Neural progenitor cell (in vitro differentiated cells): Measurements from ENCODE around the gene KAZN. TPM values are rescaled to one million over a fixed set of nuclear protein-coding genes. Genes with fewer than 3 reads are reported as not detected.

Source experiments
- DNase-seq: peaks from one replicate; pipeline ENCODE4 v3.0.0-alpha.2; 2016; ENCODE audit warnings: low spot score
- H2AFZ ChIP-seq: fragments of 200-600 bp; sonication (generic); replicated peaks from 2 replicates; pipeline ENCODE4 v1.6.1; 2016; ENCODE audit warnings: antibody characterized with exemption
- H3F3A ChIP-seq: fragments of 200-600 bp; sonication (generic); 2 replicates; pipeline ENCODE4 v1.6.1; 2016; ENCODE audit warnings: antibody characterized with exemption, low read depth
- H3K27ac ChIP-seq: fragments of 200-600 bp; sonication (generic); 2 replicates; pipeline ENCODE4 v1.5.1; 2016; ENCODE audit warnings: mild to moderate bottlenecking
- H3K27me3 ChIP-seq: fragments of 200-600 bp; sonication (generic); 2 replicates; pipeline ENCODE4 v1.6.1; 2016; ENCODE audit warnings: mild to moderate bottlenecking, moderate library complexity
- H3K36me3 ChIP-seq: fragments of 200-600 bp; sonication (generic); 2 replicates; pipeline ENCODE4 v1.5.1; 2016
- H3K4me1 ChIP-seq: fragments of 200-600 bp; sonication (generic); 2 replicates; pipeline ENCODE4 v1.6.1; 2016; ENCODE audit warnings: mixed run types
- H3K4me2 ChIP-seq: fragments of 200-600 bp; sonication (generic); 2 replicates; pipeline ENCODE4 v1.6.1; 2016
- H3K4me3 ChIP-seq: fragments of 200-600 bp; sonication (generic); 2 replicates; pipeline ENCODE4 v1.5.1; 2016
- H3K79me2 ChIP-seq: fragments of 200-600 bp; sonication (generic); 2 replicates; pipeline ENCODE4 v1.6.1; 2016; ENCODE audit warnings: low read depth
- H3K9ac ChIP-seq: fragments of 200-600 bp; sonication (generic); 2 replicates; pipeline ENCODE4 v1.6.1; 2016
- H3K9me3 ChIP-seq: fragments of 200-600 bp; sonication (generic); 2 replicates; pipeline ENCODE4 v1.5.1; 2016; ENCODE audit warnings: low read depth
- H4K20me1 ChIP-seq: fragments of 200-600 bp; sonication (generic); 2 replicates; pipeline ENCODE4 v1.6.1; 2016; ENCODE audit warnings: low read depth
- H3K27ac Mint-ChIP-seq: 3 replicates; pipeline ENCODE4 v1.8.0; 2021; ENCODE audit warnings: mixed read lengths
- H3K27me3 Mint-ChIP-seq: 2 replicates; pipeline ENCODE4 v1.8.0; 2022; ENCODE audit warnings: low read depth, mild to moderate bottlenecking, inconsistent platforms, moderate library complexity, mixed read lengths; ENCODE audit not compliant: insufficient read depth
- H3K36me3 Mint-ChIP-seq: 3 replicates; pipeline ENCODE4 v1.8.0; 2021; ENCODE audit warnings: mixed read lengths
- H3K4me1 Mint-ChIP-seq: 3 replicates; pipeline ENCODE4 v1.8.0; 2021; ENCODE audit warnings: mixed read lengths
- H3K4me3 Mint-ChIP-seq: 3 replicates; pipeline ENCODE4 v1.8.0; 2021; ENCODE audit warnings: mild to moderate bottlenecking, moderate library complexity, mixed read lengths
- H3K9me3 Mint-ChIP-seq: 3 replicates; pipeline ENCODE4 v1.8.0; 2020; ENCODE audit warnings: mixed read lengths
- CTCF ChIP-seq: fragments of 200-600 bp; sonication (generic); IDR thresholded peaks from 2 replicates; pipeline ENCODE4 v1.5.1; 2017; ENCODE audit warnings: antibody characterized with exemption, mild to moderate bottlenecking
- EZH2 ChIP-seq: fragments of 200-600 bp; sonication (generic); IDR thresholded peaks from 2 replicates; pipeline ENCODE4 v1.6.1; 2017; ENCODE audit warnings: antibody characterized with exemption, mild to moderate bottlenecking, moderate library complexity
- EZH2phosphoT487 ChIP-seq: fragments of 200-600 bp; sonication (generic); IDR thresholded peaks from 2 replicates; pipeline ENCODE4 v1.6.1; 2017; ENCODE audit warnings: antibody characterized with exemption
- total RNA-seq: library from RNA; depleted of rRNA; stranded (reverse); fragments of >200 nt; gene quantifications from 2 replicates; pipeline ENCODE4 v1.2.3, GENCODE V29; 2015; ENCODE audit warnings: low replicate concordance

The KAZN gene
- total RNA-seq, 1 donor from 2014 or later, result 6.1 TPM

- no peak for DNase-seq
- TF ChIP-seq CTCF (no peak), EZH2phosphoT487 (no peak), EZH2 (no peak)
These were observed 516.4 kb downstream of the KAZN start for GRCh38 chr1:15114884-15115283.

GRCh38 chr1:15115542-15116330, 517.3 kb downstream of the KAZN start:
- no peak overlapping the region for H3K9ac ChIP-seq
- Mint-ChIP-seq H3K27me3 (peaks cover 5% of the 10 kb centered on the region), H3K27ac (no peak overlapping the region), H3K4me1 (peaks cover 19% of the 10 kb centered on the region), H3K4me3 (no peak overlapping the region), H3K36me3 (no peaks in the 10 kb centered on the region), H3K9me3 (no peaks in the 10 kb centered on the region)
- H3K27me3 ChIP-seq, result no peaks in the 10 kb centered on the region
- no peak overlapping the region for H3K4me3 ChIP-seq
- H3K4me1 ChIP-seq, result peaks cover 6% of the 10 kb centered on the region
- no peaks in the 10 kb centered on the region for H3K79me2 ChIP-seq
- H3K9me3 ChIP-seq, result no peaks in the 10 kb centered on the region
- no peak for DNase-seq
- H3K27ac ChIP-seq, result no peak overlapping the region
- H4K20me1 ChIP-seq, result no peaks in the 10 kb centered on the region
- H3K4me2 ChIP-seq, result no peak overlapping the region
- no peaks in the 10 kb centered on the region for H3K36me3 ChIP-seq
- no peak for TF ChIP-seq EZH2phosphoT487
- TF ChIP-seq EZH2, result no peak
- TF ChIP-seq CTCF, result no peak
- no peak overlapping the region for H2AFZ ChIP-seq
- H3F3A ChIP-seq, result peaks cover 5% of the 10 kb centered on the region

More at GRCh38 chr1:15114884-15115283, 516.4 kb downstream of the KAZN start:
- Histone ChIP-seq H3K27ac (no peak overlapping the region), H3K9me3 (no peaks in the 10 kb centered on the region), H3K79me2 (no peaks in the 10 kb centered on the region), H2AFZ (no peak overlapping the region), H3K4me2 (no peak overlapping the region), H3K36me3 (no peaks in the 10 kb centered on the region), H3K9ac (no peak overlapping the region), H4K20me1 (no peaks in the 10 kb centered on the region), H3F3A (peaks cover 5% of the 10 kb centered on the region), H3K27me3 (no peaks in the 10 kb centered on the region), H3K4me3 (no peak overlapping the region), H3K4me1 (peaks cover 6% of the 10 kb centered on the region)
- peaks cover 19% of the 10 kb centered on the region for H3K4me1 Mint-ChIP-seq
- peaks cover 5% of the 10 kb centered on the region for H3K27me3 Mint-ChIP-seq
- H3K36me3 Mint-ChIP-seq, result no peaks in the 10 kb centered on the region
- H3K9me3 Mint-ChIP-seq, result no peaks in the 10 kb centered on the region
- no peak overlapping the region for H3K4me3 Mint-ChIP-seq
- H3K27ac Mint-ChIP-seq, result no peak overlapping the region

GRCh38 chr1:15116966-15117365, 518.5 kb downstream of the KAZN start:
- Histone ChIP-seq H3K27me3 (no peaks in the 10 kb centered on the region), H3K4me2 (no peak overlapping the region), H3K9me3 (no peaks in the 10 kb centered on the region), H4K20me1 (no peaks in the 10 kb centered on the region), H3K9ac (no peak overlapping the region), H3F3A (peaks cover 1% of the 10 kb centered on the region), H3K79me2 (no peaks in the 10 kb centered on the region), H3K4me1 (peaks cover 2% of the 10 kb centered on the region), H3K36me3 (no peaks in the 10 kb centered on the region), H3K4me3 (no peak overlapping the region), H2AFZ (no peak overlapping the region), H3K27ac (no peak overlapping the region)
- H3K27ac Mint-ChIP-seq, result no peak overlapping the region
- H3K27me3 Mint-ChIP-seq, result peaks cover 5% of the 10 kb centered on the region
- TF ChIP-seq EZH2phosphoT487, result no peak
- H3K4me1 Mint-ChIP-seq, result peaks cover 12% of the 10 kb centered on the region
- no peaks in the 10 kb centered on the region for H3K9me3 Mint-ChIP-seq
- H3K4me3 Mint-ChIP-seq, result no peak overlapping the region
- no peaks in the 10 kb centered on the region for H3K36me3 Mint-ChIP-seq
- no peak for DNase-seq

GRCh38 chr1:15117671-15118325, 519.3 kb downstream of the KAZN start:
- no peaks in the 10 kb centered on the region for H3K27me3 ChIP-seq
- H3K27ac Mint-ChIP-seq, result no peak overlapping the region
- peaks cover 5% of the 10 kb centered on the region for H3K4me1 ChIP-seq
- H4K20me1 ChIP-seq, result no peaks in the 10 kb centered on the region
- TF ChIP-seq EZH2phosphoT487, result no peak
- TF ChIP-seq CTCF, result no peak
- TF ChIP-seq EZH2, result no peak
- no peaks in the 10 kb centered on the region for H3F3A ChIP-seq
- no peaks in the 10 kb centered on the region for H3K79me2 ChIP-seq
- no peaks in the 10 kb centered on the region for H3K9me3 ChIP-seq
- DNase-seq, result no peak
- no peak overlapping the region for H3K9ac ChIP-seq
- H3K36me3 Mint-ChIP-seq, result no peaks in the 10 kb centered on the region
- no peak overlapping the region for H3K4me3 Mint-ChIP-seq
- no peaks in the 10 kb centered on the region for H3K9me3 Mint-ChIP-seq
- peaks cover 6% of the 10 kb centered on the region for H3K4me1 Mint-ChIP-seq
- no peak overlapping the region for H3K4me3 ChIP-seq
- H2AFZ ChIP-seq, result no peak overlapping the region
- no peaks in the 10 kb centered on the region for H3K36me3 ChIP-seq
- no peak overlapping the region for H3K4me2 ChIP-seq
- H3K27me3 Mint-ChIP-seq, result peaks cover 2% of the 10 kb centered on the region
- no peak overlapping the region for H3K27ac ChIP-seq
